Sciatic nerve (tissue), 2 donors: ENCODE results near the gene ATXN7. TPM values are rescaled to one million over a fixed set of nuclear protein-coding genes. Genes with fewer than 3 reads are reported as not detected.

ENCODE experiments used
- ATAC-seq: fragments of 200-7000 bp; cut with Tn5 transposase; one replicate; pipeline ENCODE4 v1.9.1; 2020; ENCODE audit warnings: mild to moderate bottlenecking, moderate library complexity
- DNase-seq: peaks from one replicate; pipeline ENCODE4 v3.0.0-alpha.2; 2020; ENCODE audit warnings: low spot score
- intact Hi-C: fragments of 100-400 bp; cut with DNase I; formaldehyde crosslinking; loops from one replicate; pipeline ENCODE4 v1.14.2; 2022
- total RNA-seq: library from RNA; stranded (reverse); fragmentation: NEBNext Ultra II Directional; extraction: Animal tissue kit (Norgen Biotek cat#: 25700); gene quantifications from one replicate; pipeline ENCODE4 v1.2.1, GENCODE V29; 2021
- donor health status: DM: no; HTN: no; CAD: no.
- donor health status: DM: no; HTN: no; CAD: no.

ATXN7 gene
- total RNA-seq, 1 donor from 2014 or later, result 52.0 TPM

DNA sequence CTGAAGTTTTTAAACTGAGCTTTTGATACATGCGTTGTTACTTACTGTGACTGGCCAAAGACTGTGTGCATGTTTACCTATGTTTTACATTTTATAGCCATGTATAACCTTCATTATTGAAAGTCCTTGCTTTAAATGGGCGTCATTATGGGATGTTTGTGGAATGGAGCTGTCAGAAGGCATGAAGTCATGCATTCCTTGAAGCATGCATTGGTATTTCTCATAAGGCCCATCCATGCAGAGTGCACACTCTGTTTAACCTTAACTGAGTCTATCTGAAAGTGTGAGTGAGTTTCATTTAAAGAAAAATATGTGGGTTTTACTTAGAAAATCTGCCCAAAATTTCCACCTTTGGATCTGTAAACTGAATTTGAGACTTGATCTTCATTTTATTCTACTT is 108.5 kb downstream of the ATXN7 start:
- no peak for DNase-seq
- ATAC-seq, result no peak
- intact Hi-C loops, result no loop called here

DNA sequence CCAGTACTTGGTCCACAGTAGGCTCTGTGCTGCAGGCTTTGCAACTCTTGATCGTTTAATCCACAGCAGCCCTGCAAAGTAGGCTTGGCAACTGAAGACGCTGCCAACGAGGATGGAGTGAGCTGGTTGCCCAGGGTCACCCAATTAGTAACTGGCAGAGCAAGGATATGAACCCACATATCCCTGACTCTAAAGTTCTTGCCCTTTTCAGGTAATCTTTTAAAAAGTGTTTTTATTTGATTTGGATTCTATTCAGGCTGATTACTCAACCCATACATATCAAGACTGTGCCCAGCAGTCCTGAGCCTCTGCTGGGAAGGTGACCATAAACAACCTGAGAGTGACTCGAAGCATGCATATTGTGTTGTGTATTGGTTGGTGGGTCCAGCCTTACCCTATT is 109.3 kb downstream of the ATXN7 start:
- intact Hi-C loops, result no loop called here
- no peak for DNase-seq
- ATAC-seq, result no peak

DNA sequence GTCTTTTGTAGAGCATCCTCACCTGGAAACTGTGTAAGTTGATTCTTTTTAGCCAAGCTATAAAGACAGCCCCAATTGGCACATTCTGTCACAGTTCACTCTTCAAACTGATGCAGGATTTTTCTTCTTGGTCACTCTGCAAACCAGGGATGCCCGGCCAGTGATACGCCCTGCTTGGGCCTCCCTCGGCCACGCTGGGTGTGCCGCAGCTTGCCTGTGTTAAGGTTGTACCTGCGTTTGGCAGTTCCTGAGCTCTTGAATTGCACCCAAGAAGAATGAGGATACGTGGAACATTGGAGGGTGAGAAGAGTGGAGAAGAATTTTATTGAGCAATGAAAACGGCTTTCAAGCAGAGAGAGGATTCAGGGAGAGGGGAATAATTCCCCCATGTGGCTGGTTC is 109.7 kb downstream of the ATXN7 start:
- DNase-seq (no peak), ATAC-seq (no peak)
- intact Hi-C loops, result no loop called here

DNA sequence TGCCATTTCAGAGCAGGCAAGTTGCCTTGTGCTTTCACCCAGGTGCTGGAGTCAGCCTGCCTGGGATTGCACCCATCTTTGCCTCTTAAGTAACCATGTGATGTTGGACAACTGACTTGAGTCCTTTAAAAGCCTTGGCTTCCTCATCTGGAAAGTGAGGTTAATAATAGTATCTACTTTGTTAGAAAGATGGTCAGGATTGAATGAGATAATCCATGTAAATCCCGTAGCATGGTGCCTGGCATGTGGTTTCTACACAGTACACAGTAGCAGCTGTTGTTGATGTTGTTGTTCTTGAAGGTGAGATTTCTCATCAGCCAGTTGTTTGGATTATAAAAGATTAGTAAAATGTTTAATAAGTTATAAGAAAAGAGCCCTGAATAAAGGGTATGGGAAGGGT is 110.8 kb downstream of the ATXN7 start:
- no peak for ATAC-seq
- intact Hi-C loops, result no loop called here

DNA sequence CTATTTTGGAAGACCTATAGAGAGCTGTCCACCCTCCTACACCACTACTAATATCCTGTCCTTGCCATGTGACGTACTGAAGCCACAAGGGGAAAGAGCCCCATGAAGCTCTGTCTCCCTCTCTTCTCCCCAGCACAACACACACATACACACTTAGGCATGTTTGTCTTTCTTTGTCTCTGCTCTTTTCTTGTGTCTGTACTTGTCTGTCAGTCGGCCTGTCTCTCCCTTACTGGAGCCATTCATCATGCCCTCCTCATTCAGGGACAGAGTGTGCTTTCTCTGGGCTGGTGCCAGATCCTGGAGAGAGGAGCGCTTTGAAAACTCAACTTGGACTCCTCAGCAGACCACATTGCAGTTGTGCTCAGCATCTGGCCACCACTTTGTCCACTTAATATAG is 112.1 kb downstream of the ATXN7 start:
- DNase-seq (peak; percentile 69), ATAC-seq (peak; percentile 70)

More for the DNA sequence above, 110.8 kb downstream of the ATXN7 start:
- no peak for DNase-seq

DNA sequence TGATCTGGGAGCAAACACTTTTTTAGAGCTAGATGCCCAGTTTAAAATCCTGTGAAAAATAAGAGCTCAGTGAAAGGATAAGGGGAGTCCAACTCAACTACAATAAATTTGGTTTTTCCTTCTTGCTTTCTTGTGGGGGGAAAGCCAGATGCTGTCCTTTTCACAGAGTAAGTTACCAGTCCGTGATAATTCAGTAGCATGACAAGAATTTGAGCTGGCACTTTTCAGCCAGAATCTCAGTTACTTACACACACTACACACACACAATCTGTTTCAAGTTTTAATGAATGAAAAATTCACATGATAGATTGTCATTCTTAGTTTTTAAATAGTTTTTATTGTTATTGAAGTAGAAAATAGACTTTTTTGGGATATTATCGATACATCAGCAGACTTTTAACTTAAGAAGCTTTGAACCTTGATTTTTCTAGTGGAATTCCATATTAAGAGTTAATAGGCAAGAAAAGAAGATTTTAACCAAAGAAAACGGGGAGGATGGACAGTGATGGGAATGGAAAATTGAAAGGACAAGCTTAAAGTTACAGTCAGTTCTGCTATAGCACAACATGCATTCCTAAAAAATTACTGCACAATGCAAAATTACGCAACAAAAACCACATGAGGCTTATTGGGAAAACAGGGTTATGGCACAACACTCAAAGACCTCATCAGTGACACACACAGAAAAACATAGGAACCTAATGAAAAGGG is 112.6 kb downstream of the ATXN7 start:
- no peak for DNase-seq
- ATAC-seq, result peak; percentile 94
- intact Hi-C loops, result no loop called here

More for the DNA sequence above, 112.1 kb downstream of the ATXN7 start:
- intact Hi-C loops, result no loop called here

DNA sequence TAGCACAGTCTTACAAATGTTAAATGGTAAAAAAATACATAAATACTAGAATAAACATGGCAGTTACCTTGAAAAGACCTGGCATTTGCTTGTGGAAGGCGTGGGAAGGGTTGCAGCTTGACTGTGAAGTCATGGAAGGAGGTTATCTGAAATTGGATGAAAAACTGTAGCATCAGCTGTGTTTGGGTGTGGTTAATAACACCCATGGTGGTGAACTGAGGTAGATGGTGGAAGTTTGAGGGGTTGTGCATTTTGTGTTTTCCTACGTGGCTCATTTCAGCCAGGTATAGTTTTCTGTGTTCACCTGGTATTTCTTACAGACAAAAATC is 113.2 kb downstream of the ATXN7 start:
- intact Hi-C loops, result no loop called here
- ATAC-seq, result peak; percentile 6

DNA sequence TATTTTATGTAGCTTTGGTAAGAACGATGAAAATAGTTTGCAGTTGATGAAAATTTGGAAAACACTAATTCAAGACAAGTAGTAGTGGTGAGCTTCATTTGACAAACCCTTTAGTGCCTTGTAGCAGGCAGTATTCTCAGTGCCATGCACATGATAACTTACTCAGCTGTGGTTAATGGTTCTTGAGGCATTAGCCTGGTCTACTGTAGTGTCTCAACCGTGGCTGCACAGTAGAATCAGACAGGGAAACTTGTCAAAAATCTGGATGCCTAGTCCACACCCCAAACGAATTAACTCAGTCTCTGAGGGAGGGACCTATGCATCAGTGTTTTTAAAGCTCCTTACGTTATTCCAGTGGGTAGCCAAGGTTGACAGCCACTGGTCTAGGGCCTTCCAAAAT is 114.2 kb downstream of the ATXN7 start:
- ATAC-seq (no peak), DNase-seq (no peak)
- intact Hi-C loops, result no loop called here

More for the DNA sequence above, 113.2 kb downstream of the ATXN7 start:
- DNase-seq, result no peak

DNA sequence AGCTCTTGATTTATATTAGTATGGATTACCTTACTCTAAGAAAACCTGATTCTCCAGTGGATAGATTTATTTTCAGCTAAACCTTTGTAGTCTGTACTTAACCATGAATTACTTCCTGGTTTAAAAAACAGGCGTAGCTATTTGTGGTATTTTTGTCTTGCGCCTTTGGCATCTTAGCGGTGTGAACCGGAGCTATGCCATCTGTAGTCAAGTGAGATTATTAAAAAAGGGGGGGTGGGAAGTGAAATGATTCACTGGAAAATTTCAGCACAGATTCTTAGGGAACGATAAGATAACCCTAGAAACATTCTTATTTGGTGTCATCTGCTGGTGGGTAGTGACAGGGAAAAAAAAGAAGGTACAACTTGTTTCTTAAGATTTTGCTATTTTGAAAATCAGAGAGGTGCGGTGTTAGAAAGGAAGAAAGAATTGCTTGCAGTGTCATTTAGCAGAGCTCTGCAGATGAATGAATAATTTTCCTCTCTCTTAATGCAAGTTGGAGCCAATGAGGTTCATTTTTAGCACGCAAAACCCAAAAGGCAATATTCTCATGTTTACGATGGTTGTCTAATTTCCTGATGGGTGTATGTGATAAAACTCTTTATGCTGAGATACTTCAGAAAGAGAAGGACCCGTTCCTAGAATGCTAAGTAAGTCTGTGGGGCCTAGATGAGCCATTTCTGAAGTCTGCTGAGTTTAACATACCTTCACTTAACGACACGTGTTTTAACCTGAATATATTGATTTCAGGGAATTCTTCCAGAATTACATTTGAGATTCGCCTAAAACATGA is 115.6 kb downstream of the ATXN7 start:
- DNase-seq (no peak), ATAC-seq (no peak)

DNA sequence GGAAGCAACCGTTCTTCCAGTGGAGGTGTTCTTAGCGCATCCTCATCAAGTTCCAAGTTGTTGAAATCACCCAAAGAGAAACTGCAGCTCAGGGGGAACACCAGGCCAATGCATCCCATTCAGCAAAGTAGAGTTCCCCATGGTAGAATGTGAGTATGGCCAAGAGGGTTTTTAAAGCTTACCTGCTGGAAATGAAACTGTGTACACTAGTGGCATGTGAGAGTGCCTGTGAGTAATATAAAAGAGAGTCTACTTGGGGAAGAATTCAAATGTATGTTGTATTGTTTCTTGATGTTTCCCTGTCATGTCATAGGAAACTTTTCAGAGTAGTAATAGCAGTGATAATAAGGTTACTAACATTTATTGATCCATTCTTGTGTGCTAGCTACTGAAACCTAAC is 116.4 kb downstream of the ATXN7 start:
- DNase-seq (no peak), ATAC-seq (no peak)
- intact Hi-C loops, result no loop called here

More for the DNA sequence above, 115.6 kb downstream of the ATXN7 start:
- intact Hi-C loops, result no loop called here

DNA sequence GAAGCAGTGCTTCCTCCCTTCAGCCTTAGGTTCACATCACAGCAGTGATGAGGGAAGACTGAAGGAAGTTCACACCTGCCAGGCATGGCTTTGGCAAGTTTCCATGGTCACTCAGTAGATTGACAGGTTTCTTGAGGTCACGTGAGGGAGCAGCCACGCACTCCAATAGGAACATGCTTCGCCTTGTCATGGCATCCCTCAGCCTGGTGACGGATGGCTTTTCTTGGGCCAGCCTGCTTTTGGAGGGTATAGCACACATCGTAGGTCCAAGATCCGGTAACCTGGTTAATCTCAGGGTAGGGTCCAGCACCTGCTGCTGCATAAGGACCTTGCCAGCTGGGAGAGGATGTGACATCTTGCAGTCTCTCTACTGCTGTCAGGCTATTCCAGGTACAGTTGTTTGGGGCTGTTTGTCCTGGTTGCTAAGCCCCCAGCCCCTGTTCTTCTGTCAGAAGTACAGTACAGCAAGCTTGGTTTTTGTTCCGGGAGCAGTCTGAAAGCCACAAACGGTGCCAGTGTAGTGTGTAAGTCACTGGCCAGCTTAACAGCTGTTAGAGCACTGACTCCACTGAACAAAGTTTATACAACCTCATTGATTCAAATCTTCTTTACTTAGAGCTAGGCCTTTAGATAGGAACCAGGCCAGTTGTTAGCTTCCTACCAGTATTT is 117.3 kb downstream of the ATXN7 start:
- ATAC-seq (no peak), DNase-seq (no peak)
- intact Hi-C loops, result no loop called here

DNA sequence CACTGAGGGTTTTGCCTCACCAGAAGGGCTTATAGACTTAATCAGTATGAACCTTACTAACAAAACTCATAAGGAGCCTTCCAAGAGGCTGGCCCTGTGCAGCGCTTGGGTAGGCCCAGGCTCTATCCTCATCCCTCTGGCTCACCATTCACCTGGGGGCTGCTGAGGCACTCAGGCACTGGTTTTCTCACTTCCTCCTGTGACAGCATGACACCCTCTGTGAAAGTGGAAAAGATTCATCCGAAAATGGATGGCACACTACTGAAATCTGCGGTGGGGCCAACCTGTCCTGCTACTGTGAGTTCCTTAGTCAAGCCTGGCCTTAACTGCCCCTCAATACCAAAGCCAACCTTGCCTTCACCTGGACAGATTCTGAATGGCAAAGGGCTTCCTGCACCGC is 118.3 kb downstream of the ATXN7 start:
- intact Hi-C loops, result no loop called here
- DNase-seq (no peak), ATAC-seq (no peak)

DNA sequence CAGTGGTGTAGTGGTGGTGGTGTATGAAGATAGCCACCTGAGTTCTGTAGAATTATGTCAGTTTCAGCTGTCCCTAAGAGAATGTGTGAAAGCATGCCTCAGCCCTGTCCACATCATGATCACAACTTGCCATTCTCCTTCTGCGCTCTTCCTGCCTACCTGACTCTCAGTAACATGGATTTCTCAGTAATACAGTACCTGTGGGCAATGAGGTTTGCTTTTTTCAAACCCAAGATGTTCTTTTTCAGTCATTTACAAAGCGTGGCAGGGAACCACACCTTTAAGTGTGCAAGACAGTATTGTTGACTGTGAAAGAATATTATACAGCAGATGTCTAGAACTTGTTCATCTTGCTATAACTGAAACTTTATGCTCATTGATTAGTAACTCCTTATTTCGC is 120.7 kb downstream of the ATXN7 start:
- DNase-seq (no peak), ATAC-seq (no peak)
- intact Hi-C loops, result no loop called here

DNA sequence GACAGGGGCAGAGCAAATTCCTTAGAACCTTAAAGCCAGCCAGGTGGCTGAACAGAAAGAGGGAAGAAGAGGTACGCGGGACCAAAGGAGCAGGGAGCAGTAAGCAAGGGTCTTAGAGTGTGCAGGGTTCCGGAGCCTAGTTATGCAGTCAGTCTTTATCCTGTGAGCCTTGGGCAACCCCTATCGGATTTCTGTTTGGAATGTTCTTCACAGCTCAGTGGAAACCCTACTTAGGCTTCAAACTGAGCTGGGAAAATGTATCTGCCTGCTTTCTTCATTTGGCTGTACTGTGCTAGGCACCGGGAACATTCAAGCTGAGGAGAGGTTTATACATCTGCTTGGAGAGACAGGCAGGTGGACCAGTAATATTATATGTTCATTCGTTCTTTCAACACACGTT is 122.5 kb downstream of the ATXN7 start:
- ATAC-seq (no peak), DNase-seq (no peak)
- intact Hi-C loops, result no loop called here

DNA sequence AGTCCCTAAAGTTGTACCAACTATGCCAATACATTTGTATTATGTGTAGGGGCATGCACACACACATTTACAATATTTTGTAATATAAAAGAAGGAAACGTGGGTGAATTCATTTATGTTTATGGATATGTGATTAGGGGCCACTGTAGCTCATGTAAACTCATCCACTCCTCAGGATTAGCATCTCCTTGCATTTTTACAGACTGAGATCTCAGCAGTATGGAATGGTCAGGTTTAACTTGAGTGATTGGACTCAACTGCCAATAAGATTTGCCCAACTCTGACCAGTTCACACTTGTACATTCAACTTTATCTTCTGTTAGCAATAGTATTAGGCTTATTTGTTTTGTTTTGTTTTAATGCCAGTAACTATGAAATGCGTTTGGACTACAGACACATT is 123.2 kb downstream of the ATXN7 start:
- intact Hi-C loops, result no loop called here
- DNase-seq, result no peak

DNA sequence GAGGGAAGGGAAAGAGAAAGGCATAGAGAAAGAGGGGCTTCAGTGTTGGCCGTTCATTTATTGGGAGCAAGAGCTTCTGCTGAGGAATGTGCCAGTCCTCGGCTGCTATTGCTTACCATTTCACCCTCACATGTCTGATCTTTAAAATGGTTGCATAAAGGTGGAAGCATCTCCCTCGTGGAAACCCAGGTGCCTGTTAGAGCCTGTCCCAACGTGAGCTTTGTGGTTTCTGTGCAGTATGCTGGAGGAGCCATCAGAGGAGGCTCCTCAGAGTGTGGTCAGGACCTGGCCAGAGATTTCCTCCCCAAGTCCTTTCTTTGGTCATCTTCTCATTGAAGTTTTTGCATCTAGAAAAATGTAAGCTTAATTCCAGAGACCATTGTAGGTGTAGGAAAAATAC is 125.3 kb downstream of the ATXN7 start:
- no peak for ATAC-seq
- DNase-seq, result no peak
- intact Hi-C loops, result no loop called here

More for the DNA sequence above, 123.2 kb downstream of the ATXN7 start:
- no peak for ATAC-seq

DNA sequence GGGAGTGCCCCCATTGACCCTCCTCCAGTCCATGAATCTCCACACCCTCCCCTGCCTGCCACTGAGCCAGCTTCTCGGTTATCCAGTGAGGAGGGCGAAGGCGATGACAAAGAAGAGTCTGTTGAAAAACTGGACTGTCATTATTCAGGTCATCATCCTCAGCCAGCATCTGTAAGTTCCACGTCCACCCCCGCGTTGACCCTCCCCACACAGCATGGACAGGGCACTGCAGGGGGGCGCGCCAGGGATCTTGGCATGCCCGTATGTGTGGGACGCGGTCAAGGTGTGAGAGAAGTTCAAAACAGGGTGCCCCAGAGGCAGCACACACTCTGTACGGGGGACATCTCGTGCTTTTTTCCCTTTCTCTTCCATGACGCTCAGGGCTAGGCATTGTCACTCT is 126.5 kb downstream of the ATXN7 start:
- intact Hi-C loops, result no loop called here
- no peak for DNase-seq
- ATAC-seq, result no peak

DNA sequence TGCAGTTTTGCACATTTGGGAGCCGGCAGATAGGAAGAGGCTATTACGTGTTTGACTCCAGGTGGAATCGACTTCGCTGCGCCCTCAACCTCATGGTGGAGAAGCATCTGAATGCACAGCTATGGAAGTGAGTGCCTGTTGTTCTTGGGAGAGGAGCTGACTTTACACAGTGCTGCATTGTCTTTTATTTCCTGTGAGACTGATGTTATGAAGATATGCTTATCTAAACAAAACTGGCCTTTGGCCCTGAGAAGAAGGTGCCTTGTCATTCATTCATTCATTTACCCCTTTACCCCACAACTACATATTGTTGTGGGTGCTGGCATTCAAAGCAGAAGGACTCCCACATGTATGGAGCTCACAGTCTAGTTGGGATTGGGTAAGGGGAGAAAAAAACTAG is 127.1 kb downstream of the ATXN7 start:
- intact Hi-C loops, result no loop called here
- DNase-seq, result no peak
- peak; percentile 30 for ATAC-seq

DNA sequence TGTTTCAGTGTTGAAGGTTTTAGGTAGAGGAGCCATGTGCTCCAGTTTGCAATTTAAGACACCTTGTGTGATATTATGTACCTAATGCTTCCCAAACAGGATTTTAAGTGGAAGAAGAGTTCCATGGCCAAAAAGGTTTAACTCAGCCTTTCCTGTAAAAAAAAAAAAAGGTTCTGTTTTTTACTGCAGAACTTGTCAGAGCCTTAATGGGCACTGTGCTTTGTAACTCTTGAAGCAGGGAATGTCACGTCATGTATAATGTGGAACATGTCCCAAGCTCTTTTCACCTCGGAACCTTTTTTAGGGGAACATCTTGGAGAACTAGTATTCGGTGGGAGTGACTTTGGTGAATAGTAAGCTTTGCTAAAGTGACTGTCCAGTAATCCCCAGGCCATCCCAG is 128.0 kb downstream of the ATXN7 start:
- intact Hi-C loops, result no loop called here
- DNase-seq, result no peak
- ATAC-seq, result no peak

DNA sequence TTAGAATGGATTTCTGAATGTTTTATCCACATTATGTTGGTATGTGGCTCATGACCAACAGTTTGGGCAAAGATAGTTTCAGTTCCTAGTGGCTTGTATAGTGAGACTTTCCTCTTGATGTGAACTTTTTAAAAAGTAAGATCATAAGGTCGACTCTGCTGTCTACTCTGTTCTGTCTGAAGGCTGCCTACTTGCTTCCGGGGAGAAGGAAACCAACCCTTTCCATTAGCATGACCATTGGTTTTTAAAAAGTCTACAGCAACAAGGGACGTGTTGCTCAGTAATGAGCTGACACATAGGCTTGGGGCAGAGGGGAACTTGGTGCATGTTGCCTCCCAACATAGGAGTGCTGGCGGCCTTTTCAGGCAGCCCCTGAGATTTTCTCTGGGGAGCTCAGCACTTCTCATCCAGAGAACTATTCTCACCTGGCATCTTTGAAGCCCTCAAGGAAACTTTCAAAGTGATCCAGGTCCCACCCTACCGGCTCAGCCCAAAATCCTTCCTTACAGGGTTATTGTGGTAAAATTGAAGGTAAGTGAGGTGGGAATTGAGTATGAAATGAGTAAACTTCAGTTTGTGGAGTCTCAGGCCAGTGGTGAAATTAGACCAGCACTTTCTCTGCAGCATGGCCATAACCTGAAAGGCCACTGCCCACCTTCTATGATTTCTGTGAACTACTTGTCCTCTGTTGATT is 129.0 kb downstream of the ATXN7 start:
- intact Hi-C loops, result no loop called here
- ATAC-seq (no peak), DNase-seq (no peak)
